Transverse colon (tissue), 4 donors: ENCODE measurements around the gene FIS1. TPM values are rescaled to one million over a fixed set of nuclear protein-coding genes. Genes with fewer than 3 reads are reported as not detected.
A peak's percentile ranks its signal among the peaks of the same experiment; 100 is the strongest.
"Not testable (repeated sequence)": the region's sequence is repeated elsewhere in the genome, so short reads cannot be mapped to it uniquely, and the experiment has no call there.

ENCODE experiments used
- DNase-seq: peaks from one replicate; pipeline ENCODE4 v3.0.0-alpha.2; 2019
- H3K27ac ChIP-seq, 4 donors: fragments of 200-600 bp; sonication (generic); 2 replicates each; pipeline ENCODE4 v1.5.1; 2016 to 2018; ENCODE audit warnings: inconsistent platforms in 4 of 4
- H3K27me3 ChIP-seq: fragments of 200-600 bp; sonication (generic); 2 replicates; pipeline ENCODE4 v1.5.1; 2017; ENCODE audit warnings: inconsistent platforms
- H3K36me3 ChIP-seq, 4 donors: fragments of 200-600 bp; sonication (generic); 2 replicates each; pipeline ENCODE4 v1.5.1; 2017 to 2019; ENCODE audit warnings: inconsistent platforms in 4 of 4
- H3K4me1 ChIP-seq, 4 donors: fragments of 200-600 bp; sonication (generic); 2 replicates each; pipeline ENCODE4 v1.5.1; 2017 to 2020; ENCODE audit warnings: inconsistent platforms in 4 of 4
- H3K4me3 ChIP-seq, 4 donors: fragments of 200-600 bp; sonication (generic); 1 replicate in 1 of 4; 2 replicates in 3 of 4; pipeline versions ENCODE4 v1.5.1 to v1.6.1; 2017 to 2019; ENCODE audit warnings: inconsistent platforms in 4 of 4
- H3K9me3 ChIP-seq, 2 donors: fragments of 200-600 bp; sonication (generic); 2 replicates each; pipeline ENCODE4 v1.5.1; 2017 to 2019; ENCODE audit warnings: inconsistent platforms in 2 of 2
- EP300 ChIP-seq: sonication (generic); formaldehyde crosslinking; IDR thresholded peaks from one replicate; pipeline ENCODE4 v1.6.1; 2017; ENCODE audit warnings: antibody characterized with exemption, low read depth
- POLR2A ChIP-seq: fragments of 450-650 bp; IDR thresholded peaks from one replicate; pipeline ENCODE4 v1.6.1; 2016; ENCODE audit warnings: antibody characterized with exemption, mild to moderate bottlenecking, moderate library complexity
- POLR2AphosphoS5 ChIP-seq, 3 donors: sonication (generic); formaldehyde crosslinking; IDR thresholded peaks; one replicate each; pipeline ENCODE4 v1.6.1; 2016; ENCODE audit warnings: antibody characterized with exemption in 3 of 3
- WGBS, 2 donors: methylation state at CpG; one replicate each; pipeline ENCODE4 v1.1.5; 2018; ENCODE audit warnings: low coverage in 1 of 2; 5-methylcytosine and 5-hydroxymethylcytosine counted together
- in situ Hi-C, 4 donors: fragments of 200-750 bp; cut with MboI; loops; one replicate each; pipeline versions ENCODE4 v1.15.0 to v1.15.1; 2017; ENCODE audit warnings: low sequenced_read_pairs in 3 of 4, low pct_ligation_motif_present in 1 of 4, low pct_unique_long_range_greater_than_20kb in 1 of 4
- intact Hi-C: fragments of 100-400 bp; cut with DNase I; formaldehyde crosslinking; loops from one replicate; pipeline ENCODE4 v1.15.1; 2023; ENCODE audit warnings: low total_unique reads
- total RNA-seq, 4 donors: library from RNA; depleted of rRNA; stranded (reverse); fragments of >200 nt; gene quantifications; one replicate each; pipeline ENCODE4 v1.1.0, GENCODE V29; 2016
- TF ChIP-seq, protein P1 (sequence below), 5 experiments: fragments of 200-600 bp in 3 of 5; fragments of 450-650 bp in 2 of 5; sonication (generic) in 3 of 5; IDR thresholded peaks; 1 replicate in 2 of 5; 2 replicates in 3 of 5; pipeline ENCODE4 v1.5.1; 2016 to 2017; ENCODE audit warnings: antibody characterized with exemption in 5 of 5, inconsistent platforms in 3 of 5, mild to moderate bottlenecking in 2 of 5, moderate library complexity in 1 of 5

Gene FIS1
- total RNA-seq, 4 donors from 2014 or later = 159 to 261 (median 187) TPM

DNA sequence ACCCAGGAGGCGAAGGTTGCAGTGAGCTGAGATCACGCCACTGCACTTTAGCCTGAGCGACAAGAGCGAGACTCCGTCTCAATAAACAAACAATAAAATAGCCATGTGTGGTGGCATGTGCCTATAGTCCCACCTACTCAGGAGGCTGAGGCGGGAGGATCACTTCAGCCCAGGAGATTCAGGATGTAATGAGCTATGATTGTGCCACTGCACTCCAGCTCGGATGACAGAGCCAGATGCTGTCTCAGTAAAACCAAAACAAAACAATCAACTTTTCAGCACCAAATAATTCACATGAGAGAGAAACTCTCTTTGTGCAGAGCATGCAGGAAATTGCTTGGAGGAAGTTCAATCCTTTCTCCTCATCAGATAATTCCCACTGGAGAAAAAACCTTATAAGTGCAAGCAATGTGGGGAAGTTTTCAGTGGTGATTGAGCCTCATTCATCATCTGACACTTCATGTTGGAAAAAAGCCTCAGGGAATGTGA is 13.4 kb upstream of the FIS1 start:
- no peak for DNase-seq
- no peaks in the 10 kb centered on the region for H3K4me1 ChIP-seq
- in situ Hi-C loops = no loop called here
- WGBS, 2 donors = 20 to 58% methylated on average over 1 to 7 of the region's 7 CpGs
- no peak overlapping the region for H3K4me3 ChIP-seq
- no peaks in the 10 kb centered on the region for H3K36me3 ChIP-seq
- intact Hi-C loops = no loop called here
- H3K27ac ChIP-seq = no peak overlapping the region
- peaks cover 17% of the 10 kb centered on the region for H3K27me3 ChIP-seq
- no peaks in the 10 kb centered on the region for H3K9me3 ChIP-seq
- TF ChIP-seq POLR2A (no peak), EP300 (no peak)
- TF ChIP-seq, protein P1, sequence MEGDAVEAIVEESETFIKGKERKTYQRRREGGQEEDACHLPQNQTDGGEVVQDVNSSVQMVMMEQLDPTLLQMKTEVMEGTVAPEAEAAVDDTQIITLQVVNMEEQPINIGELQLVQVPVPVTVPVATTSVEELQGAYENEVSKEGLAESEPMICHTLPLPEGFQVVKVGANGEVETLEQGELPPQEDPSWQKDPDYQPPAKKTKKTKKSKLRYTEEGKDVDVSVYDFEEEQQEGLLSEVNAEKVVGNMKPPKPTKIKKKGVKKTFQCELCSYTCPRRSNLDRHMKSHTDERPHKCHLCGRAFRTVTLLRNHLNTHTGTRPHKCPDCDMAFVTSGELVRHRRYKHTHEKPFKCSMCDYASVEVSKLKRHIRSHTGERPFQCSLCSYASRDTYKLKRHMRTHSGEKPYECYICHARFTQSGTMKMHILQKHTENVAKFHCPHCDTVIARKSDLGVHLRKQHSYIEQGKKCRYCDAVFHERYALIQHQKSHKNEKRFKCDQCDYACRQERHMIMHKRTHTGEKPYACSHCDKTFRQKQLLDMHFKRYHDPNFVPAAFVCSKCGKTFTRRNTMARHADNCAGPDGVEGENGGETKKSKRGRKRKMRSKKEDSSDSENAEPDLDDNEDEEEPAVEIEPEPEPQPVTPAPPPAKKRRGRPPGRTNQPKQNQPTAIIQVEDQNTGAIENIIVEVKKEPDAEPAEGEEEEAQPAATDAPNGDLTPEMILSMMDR (IDR thresholded peaks at IDR 0.05) = no peak

DNA sequence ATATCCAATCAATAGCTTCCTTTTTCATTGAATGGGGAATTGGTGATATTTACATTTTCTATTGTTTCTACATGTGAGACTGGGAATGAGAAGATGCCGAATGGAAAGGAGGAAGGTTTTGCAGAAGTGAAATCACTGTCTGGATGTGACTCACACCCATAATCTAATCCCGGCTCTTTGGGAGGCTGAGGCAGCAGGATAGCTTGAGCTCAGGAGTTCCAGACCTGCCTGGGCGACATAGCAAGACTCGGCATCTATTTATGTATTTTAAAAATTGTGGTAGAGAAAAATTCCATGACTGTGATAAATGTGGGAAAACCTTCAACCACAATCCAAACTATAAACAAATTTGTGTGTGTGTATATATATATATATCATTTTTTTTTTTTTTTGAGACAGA is 10.9 kb upstream of the FIS1 start:
- DNase-seq = no peak
- no peaks in the 10 kb centered on the region for H3K36me3 ChIP-seq
- H3K4me3 ChIP-seq = no peak overlapping the region
- 58 to 62% methylated on average over 4 of the region's 4 CpGs for WGBS, 2 donors
- TF ChIP-seq EP300 (no peak), POLR2A (no peak), POLR2AphosphoS5 (IDR thresholded peaks at IDR 0.05) (no peak)
- TF ChIP-seq, protein P1 (IDR thresholded peaks at IDR 0.05) = no peak
- H3K27me3 ChIP-seq = peaks cover 13% of the 10 kb centered on the region
- intact Hi-C loops = no loop called here
- no peaks in the 10 kb centered on the region for H3K9me3 ChIP-seq
- no peak overlapping the region for H3K27ac ChIP-seq
- in situ Hi-C loops = no loop called here
- H3K4me1 ChIP-seq = peaks cover 6 to 15% (median 10%) of the 10 kb centered on the region in 4 donors

DNA sequence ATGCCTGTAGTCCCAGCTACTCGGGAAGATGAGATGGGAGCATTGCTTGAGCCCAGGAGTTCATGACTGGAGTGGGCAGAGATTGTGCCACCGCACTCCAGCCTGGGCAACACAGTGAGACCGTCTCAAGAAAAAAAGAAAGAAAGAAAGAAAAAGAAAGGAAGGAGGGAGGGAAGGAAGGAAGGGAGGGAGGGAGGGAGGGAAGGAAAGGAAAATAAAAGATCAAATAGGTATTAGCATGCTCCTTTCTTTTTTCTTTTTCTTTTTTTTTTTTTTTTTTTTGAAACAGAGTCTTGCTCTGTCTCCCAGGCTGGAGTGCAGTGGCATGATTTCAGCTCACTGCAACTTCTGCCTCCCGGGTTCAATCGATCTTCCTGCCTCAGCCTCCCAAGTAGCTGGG is 8.3 kb upstream of the FIS1 start:
- DNase-seq, H3K9me3 ChIP-seq, H3K4me3 ChIP-seq, intact Hi-C loops, in situ Hi-C loops, H3K27ac ChIP-seq, H3K36me3 ChIP-seq, H3K27me3 ChIP-seq: not testable (repeated sequence)
- WGBS, 2 donors = 89 to 92% methylated on average over 4 to 5 of the region's 5 CpGs
- peaks cover 7 to 23% (median 18%) of the 10 kb centered on the region in 4 donors for H3K4me1 ChIP-seq

DNA sequence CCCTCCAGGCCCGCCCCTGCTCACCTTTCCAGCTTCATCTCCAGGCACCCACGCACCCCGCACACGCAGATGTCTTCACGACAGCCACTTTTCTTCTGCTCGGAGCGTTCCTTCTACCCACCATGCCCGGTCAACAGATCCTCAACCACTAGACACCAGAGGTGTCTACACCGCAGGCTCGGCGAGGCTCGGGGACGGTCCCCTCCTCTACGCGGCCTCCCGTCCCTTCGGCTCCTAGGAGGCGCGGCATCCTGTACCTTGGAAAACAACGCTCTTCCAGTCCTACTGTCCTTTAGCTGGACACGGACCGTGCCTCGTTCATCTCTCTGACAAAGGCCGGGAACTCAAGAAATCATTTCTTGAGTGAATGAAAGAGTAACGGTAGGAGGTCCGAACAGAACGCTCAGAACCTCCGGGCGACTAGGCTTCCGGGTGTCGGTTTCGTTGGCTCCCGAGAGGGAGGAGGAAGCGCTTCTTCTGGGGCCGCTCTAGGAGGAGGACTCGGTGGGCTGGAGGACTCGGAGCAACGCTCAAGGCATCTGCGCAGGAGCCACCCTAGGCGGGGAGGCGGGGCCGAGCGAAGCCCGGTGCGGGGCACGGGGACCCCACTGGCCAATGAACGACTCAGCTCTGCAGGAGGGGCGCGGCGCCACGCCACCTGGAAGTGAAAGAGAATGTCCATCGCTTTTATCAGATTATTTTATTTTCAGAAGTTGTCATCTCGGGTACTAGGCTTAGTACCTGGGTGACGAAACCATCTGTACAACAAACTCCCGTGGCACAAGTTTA is 7.2 kb upstream of the FIS1 start:
- H3K27me3 ChIP-seq = no peaks in the 10 kb centered on the region
- 0 to 1% methylated on average over 11 to 55 of the region's 55 CpGs for WGBS, 2 donors
- peak; percentile 99 for DNase-seq
- TF ChIP-seq POLR2AphosphoS5 (IDR thresholded peaks at IDR 0.05) = peak; percentile 59 to 88 (median 81)
- TF ChIP-seq, protein P1 (IDR thresholded peaks at IDR 0.05) = no peak
- TF ChIP-seq EP300 = no peak
- peak; percentile 78 for TF ChIP-seq POLR2A
- peak overlapping the region; percentile 34 to 84 (median 78) for H3K4me3 ChIP-seq
- H3K27ac ChIP-seq = peak overlapping the region; percentile 77 to 88 (median 83)
- in situ Hi-C loops = no loop called here
- intact Hi-C loops = no loop called here
- no peaks in the 10 kb centered on the region for H3K36me3 ChIP-seq
- H3K4me1 ChIP-seq = peaks cover 7 to 23% (median 18%) of the 10 kb centered on the region in 4 donors
- no peaks in the 10 kb centered on the region for H3K9me3 ChIP-seq
